ENCODE results near the gene TRIM38. TPM values are rescaled to one million over a fixed set of nuclear protein-coding genes. Genes with fewer than 3 reads are reported as not detected.

TRIM38 gene
- total RNA-seq, 2 donors from 2014 or later: 9.7 to 13.4 TPM

DNA sequence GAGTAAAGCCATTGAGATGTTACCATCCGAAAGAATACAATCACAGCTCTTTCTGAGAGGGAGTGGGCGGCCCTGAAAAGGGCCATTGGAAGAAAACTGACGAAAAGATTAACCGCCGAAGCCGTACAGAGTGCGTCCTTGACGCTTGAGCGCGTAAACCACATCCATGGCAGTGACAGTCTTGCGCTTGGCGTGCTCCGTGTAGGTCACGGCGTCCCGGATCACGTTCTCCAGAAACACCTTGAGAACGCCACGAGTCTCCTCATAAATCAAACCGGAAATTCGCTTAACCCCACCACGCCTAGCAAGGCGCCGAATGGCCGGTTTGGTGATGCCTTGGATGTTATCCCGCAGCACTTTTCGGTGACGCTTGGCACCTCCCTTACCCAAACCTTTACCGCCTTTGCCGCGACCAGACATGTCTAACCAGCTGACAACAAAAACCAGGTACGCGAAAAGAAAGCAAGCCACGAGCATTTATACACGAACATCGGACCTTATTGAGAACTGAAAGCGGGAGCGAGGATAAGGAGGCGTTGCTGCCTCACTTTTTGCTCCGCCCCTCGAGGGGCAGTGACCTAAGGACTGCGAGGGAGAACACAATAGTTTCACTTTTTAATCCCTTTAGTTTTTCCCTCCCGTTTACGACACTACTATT, 64.4 kb downstream of the TRIM38 start:
- Histone ChIP-seq H3K4me1 (peaks cover 4% of the 10 kb centered on the region), H3K36me3 (no peaks in the 10 kb centered on the region), H3K27ac (peak overlapping the region; percentile 98), H3K9ac (ENCODE audit: low read depth in 2 of 2, low read length in 2 of 2) (peak overlapping the region; percentile 68 to 73), H3K4me3 (peak overlapping the region; percentile 55), H3K9me3 (no peaks in the 10 kb centered on the region), H3K27me3 (no peaks in the 10 kb centered on the region)
- TF ChIP-seq, protein P1, sequence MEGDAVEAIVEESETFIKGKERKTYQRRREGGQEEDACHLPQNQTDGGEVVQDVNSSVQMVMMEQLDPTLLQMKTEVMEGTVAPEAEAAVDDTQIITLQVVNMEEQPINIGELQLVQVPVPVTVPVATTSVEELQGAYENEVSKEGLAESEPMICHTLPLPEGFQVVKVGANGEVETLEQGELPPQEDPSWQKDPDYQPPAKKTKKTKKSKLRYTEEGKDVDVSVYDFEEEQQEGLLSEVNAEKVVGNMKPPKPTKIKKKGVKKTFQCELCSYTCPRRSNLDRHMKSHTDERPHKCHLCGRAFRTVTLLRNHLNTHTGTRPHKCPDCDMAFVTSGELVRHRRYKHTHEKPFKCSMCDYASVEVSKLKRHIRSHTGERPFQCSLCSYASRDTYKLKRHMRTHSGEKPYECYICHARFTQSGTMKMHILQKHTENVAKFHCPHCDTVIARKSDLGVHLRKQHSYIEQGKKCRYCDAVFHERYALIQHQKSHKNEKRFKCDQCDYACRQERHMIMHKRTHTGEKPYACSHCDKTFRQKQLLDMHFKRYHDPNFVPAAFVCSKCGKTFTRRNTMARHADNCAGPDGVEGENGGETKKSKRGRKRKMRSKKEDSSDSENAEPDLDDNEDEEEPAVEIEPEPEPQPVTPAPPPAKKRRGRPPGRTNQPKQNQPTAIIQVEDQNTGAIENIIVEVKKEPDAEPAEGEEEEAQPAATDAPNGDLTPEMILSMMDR (IDR thresholded peaks at IDR 0.05): no peak
- peak; percentile 99 for DNase-seq
- intact Hi-C loops (cut with DNase I): no loop called here

DNA sequence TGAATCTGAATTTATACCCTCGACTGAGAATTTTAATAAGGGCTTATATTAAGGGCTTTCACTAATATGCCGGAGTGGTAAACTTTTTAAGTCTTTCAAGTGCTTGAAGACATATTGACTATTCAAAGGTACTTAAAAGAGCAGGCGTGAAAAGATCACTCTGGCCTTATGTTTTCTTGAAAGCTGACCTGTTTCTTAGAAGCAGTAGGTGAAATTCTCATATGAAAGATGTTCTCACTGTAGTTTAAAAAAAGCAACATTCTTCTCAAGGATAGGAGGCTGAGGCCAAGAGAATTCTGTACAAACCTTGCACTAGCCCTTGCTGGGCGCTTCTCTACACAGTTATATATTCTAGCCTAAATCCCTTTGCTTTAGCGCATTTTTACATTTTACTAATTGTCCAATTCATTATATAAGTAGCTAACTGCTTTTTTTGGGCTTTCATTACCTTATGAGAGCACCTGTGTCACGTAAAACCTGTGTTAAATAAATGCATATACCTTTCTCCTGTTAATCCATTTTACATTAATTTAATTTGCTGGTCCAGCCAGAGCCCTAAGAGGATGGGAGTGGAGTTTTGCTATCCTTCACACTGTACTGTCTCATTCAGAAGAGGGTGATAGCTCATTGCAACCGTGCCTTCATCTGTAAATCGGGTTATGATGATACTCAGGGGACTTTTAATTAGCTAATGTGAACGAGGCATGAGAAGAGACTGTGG, 65.0 kb downstream of the TRIM38 start:
- DNase-seq: no peak

DNA sequence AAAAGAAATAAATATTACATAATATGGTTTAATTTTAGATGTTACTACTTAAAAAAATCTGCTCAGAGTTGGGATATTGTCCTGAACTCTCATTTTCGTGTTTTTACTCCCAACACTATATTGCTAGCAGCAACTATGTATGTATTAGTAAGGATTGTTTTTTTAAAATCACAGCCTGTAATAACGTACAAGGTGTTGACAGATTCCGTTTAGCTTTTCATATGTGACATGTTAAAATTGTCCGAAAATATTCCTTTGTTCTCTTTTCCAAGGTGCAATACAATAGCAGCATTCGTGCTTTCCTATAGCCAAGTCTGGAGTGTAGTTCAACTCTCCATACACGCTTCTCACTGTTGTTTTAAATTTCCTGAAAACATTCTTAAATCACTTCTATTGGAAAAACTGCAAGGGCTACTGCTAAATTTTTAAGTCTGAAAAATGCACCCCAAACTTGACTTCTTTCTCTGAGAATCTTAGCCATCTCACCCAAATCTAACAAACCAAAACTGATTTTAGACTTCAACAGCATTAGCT, 65.7 kb downstream of the TRIM38 start:
- H3K9ac ChIP-seq (ENCODE audit: low read depth in 2 of 2, low read length in 2 of 2): no peak overlapping the region
- peaks cover 4% of the 10 kb centered on the region for H3K4me1 ChIP-seq
- no peaks in the 10 kb centered on the region for H3K27me3 ChIP-seq
- H3K36me3 ChIP-seq: no peaks in the 10 kb centered on the region
- no peak for DNase-seq
- H3K9me3 ChIP-seq: no peaks in the 10 kb centered on the region
- H3K27ac ChIP-seq: no peak overlapping the region
- TF ChIP-seq, protein P1 (IDR thresholded peaks at IDR 0.05): no peak
- no peak overlapping the region for H3K4me3 ChIP-seq
- intact Hi-C loops (cut with DNase I): no loop called here

More for the DNA sequence above, 65.0 kb downstream of the TRIM38 start:
- H3K27ac ChIP-seq: peak overlapping the region; percentile 98
- intact Hi-C loops (cut with DNase I): no loop called here
- no peaks in the 10 kb centered on the region for H3K27me3 ChIP-seq
- H3K36me3 ChIP-seq: no peaks in the 10 kb centered on the region
- peaks cover 4% of the 10 kb centered on the region for H3K4me1 ChIP-seq
- H3K4me3 ChIP-seq: peak overlapping the region; percentile 55
- TF ChIP-seq, protein P1 (IDR thresholded peaks at IDR 0.05): no peak
- H3K9me3 ChIP-seq: no peaks in the 10 kb centered on the region
- peak overlapping the region; percentile 4 to 68 for H3K9ac ChIP-seq (ENCODE audit: low read depth in 2 of 2, low read length in 2 of 2)

DNA sequence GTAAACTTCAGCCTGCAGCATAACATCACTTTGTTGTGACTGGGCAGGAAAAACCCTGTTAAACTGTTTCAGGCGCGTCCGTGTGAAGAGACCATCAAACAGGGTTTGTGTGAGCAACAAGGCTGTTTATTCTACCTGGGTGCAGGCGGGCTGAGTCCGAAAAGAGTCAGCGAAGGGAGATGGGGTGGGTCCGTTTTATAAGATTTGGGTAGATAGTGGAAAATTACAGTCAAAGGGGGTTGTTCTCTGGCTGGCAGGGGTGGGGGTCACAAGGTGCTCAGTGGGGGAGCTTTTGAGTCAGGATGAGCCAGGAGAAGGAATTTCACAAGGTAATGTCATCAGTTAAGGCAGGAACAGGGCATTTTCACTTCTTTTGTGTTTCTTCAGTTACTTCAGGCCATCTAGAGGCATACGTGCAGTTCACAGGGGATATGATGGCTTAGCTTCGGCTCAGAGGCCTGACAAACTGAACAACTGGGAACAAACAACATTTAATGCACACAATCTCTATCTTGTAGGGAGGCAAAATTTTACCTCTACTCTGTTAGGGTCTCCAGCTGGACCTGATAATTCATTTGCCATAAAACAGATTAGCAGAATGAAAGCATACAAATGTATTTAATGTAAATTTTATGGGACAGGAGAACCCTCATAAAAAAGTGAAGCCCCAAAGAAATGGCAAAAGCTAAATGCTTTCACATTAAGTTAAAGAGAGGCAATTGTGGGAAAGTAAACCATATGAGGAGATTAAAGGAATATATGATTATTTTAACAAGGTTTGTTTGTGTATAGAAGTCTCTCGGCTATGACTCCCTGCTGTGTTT, 66.4 kb downstream of the TRIM38 start:
- Histone ChIP-seq H3K27me3 (no peaks in the 10 kb centered on the region), H3K9ac (ENCODE audit: low read depth in 2 of 2, low read length in 2 of 2) (no peak overlapping the region), H3K4me3 (no peak overlapping the region), H3K9me3 (no peaks in the 10 kb centered on the region), H3K27ac (no peak overlapping the region), H3K36me3 (no peaks in the 10 kb centered on the region), H3K4me1 (peaks cover 4% of the 10 kb centered on the region)
- intact Hi-C loops (cut with DNase I): no loop called here
- no peak for DNase-seq
- TF ChIP-seq, protein P1 (IDR thresholded peaks at IDR 0.05): no peak

DNA sequence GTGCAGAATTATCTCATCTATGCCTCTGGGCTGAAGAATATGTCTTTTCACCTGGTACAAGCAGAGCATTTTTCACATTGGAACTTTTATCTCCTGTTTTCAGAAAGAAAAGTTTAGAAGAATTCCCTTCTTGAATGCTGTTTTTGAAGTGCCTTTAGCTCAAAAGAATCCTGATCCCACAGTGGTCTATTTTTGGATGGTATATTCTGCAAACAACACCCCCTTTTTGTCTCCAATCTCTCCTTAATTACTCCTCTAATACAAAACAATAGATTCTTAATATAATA, 66.9 kb downstream of the TRIM38 start:
- H3K27me3 ChIP-seq: no peaks in the 10 kb centered on the region
- no peak overlapping the region for H3K4me3 ChIP-seq
- TF ChIP-seq, protein P1 (IDR thresholded peaks at IDR 0.05): no peak
- H3K4me1 ChIP-seq: peaks cover 6% of the 10 kb centered on the region
- H3K9ac ChIP-seq (ENCODE audit: low read depth in 2 of 2, low read length in 2 of 2): no peak overlapping the region
- no peaks in the 10 kb centered on the region for H3K9me3 ChIP-seq
- no peak for DNase-seq
- H3K36me3 ChIP-seq: no peaks in the 10 kb centered on the region
- no peak overlapping the region for H3K27ac ChIP-seq
- intact Hi-C loops (cut with DNase I): no loop called here

Measured in colonic mucosa (tissue), 4 donors.